Neural cell (in vitro differentiated cells): ENCODE measurements around the gene PADI3. TPM values are rescaled to one million over a fixed set of nuclear protein-coding genes. Genes with fewer than 3 reads are reported as not detected.

ENCODE experiments used
- H2AFZ ChIP-seq: fragments of 200-600, 300-800 bp; sonication (generic), shearing (Covaris generic); 2 replicates; pipeline ENCODE4 v1.6.0; 2014; ENCODE audit warnings: low read depth, mild to moderate bottlenecking, antibody characterized with exemption, low read length, moderate library complexity
- H3F3A ChIP-seq: fragments of 200-600 bp; shearing (Covaris generic); 2 replicates; pipeline ENCODE4 v1.6.1; 2016; ENCODE audit warnings: mild to moderate bottlenecking, moderate library complexity, mixed read lengths, antibody characterized with exemption, low read length; ENCODE audit not compliant: insufficient read depth, poor library complexity, severe bottlenecking
- H3K27ac ChIP-seq: fragments of 200-600, 300-800 bp; sonication (generic), shearing (Covaris generic); 2 replicates; pipeline ENCODE4 v1.5.1; 2014; ENCODE audit warnings: mild to moderate bottlenecking, low read length, moderate library complexity
- H3K27me3 ChIP-seq: fragments of 300-800, 200-600 bp; sonication (generic), shearing (Covaris generic); 2 replicates; pipeline ENCODE4 v1.6.0; 2014; ENCODE audit warnings: mild to moderate bottlenecking, low read depth, low read length, moderate library complexity; ENCODE audit not compliant: insufficient read depth
- H3K36me3 ChIP-seq: fragments of 300-800, 200-600 bp; sonication (generic), shearing (Covaris generic); 2 replicates; pipeline ENCODE4 v1.5.1; 2014; ENCODE audit warnings: mild to moderate bottlenecking, antibody characterized with exemption, low read length, moderate library complexity; ENCODE audit not compliant: insufficient read depth
- H3K4me2 ChIP-seq: fragments of 300-800, 200-600 bp; sonication (generic), shearing (Covaris generic); 2 replicates; pipeline ENCODE4 v1.6.0; 2014; ENCODE audit warnings: mild to moderate bottlenecking, low read length
- H3K4me3 ChIP-seq: fragments of 300-800, 200-600 bp; sonication (generic), shearing (Covaris generic); 2 replicates; pipeline ENCODE4 v1.5.1; 2014; ENCODE audit warnings: mild to moderate bottlenecking, low read length, moderate library complexity
- H3K79me2 ChIP-seq: fragments of 200-600 bp; shearing (Covaris generic); replicated peaks from 2 replicates; pipeline ENCODE4 v1.6.0; 2014; ENCODE audit warnings: mild to moderate bottlenecking, low read length, moderate library complexity; ENCODE audit not compliant: insufficient read depth
- H3K9ac ChIP-seq: fragments of 300-800, 200-600 bp; sonication (generic), shearing (Covaris generic); 2 replicates; pipeline ENCODE4 v1.6.1; 2016; ENCODE audit warnings: mild to moderate bottlenecking, low read length, mixed read lengths
- H3K9me2 ChIP-seq: fragments of 200-600 bp; shearing (Covaris generic); 2 replicates; pipeline ENCODE4 v1.6.1; 2016; ENCODE audit warnings: mild to moderate bottlenecking, low read length, mixed read lengths; ENCODE audit not compliant: insufficient read depth
- H3K9me3 ChIP-seq: fragments of 200-600, 300-800 bp; sonication (generic), shearing (Covaris generic); 2 replicates; pipeline ENCODE4 v1.6.1; 2016; ENCODE audit warnings: mild to moderate bottlenecking, mixed run types, low read length, moderate library complexity, mixed read lengths
- H4K20me1 ChIP-seq: fragments of 200-600 bp; shearing (Covaris generic); 2 replicates; pipeline ENCODE4 v1.6.1; 2016; ENCODE audit warnings: mild to moderate bottlenecking, mixed run types; ENCODE audit not compliant: insufficient read depth
- EP300 ChIP-seq: fragments of 450-650 bp; conservative IDR thresholded peaks from 2 replicates; pipeline ENCODE4 v1.6.1; 2014; ENCODE audit warnings: antibody characterized with exemption, mild to moderate bottlenecking, moderate library complexity; ENCODE audit not compliant: poor library complexity, severe bottlenecking
- EZH2 ChIP-seq: fragments of 200-600, 300-800 bp; shearing (Covaris generic), sonication (generic); IDR thresholded peaks from 2 replicates; pipeline ENCODE4 v1.6.1; 2014; ENCODE audit warnings: antibody characterized with exemption, low read length, borderline replicate concordance, mild to moderate bottlenecking; ENCODE audit not compliant: insufficient read depth, poor library complexity, severe bottlenecking
- MXI1 ChIP-seq: fragments of 450-650 bp; conservative IDR thresholded peaks from 2 replicates; pipeline ENCODE4 v1.6.1; 2014; ENCODE audit warnings: antibody characterized with exemption, mild to moderate bottlenecking; ENCODE audit not compliant: poor library complexity, severe bottlenecking
- POLR2AphosphoS5 ChIP-seq: IDR thresholded peaks from 2 replicates; pipeline ENCODE4 v1.6.1; 2012
- RAD21 ChIP-seq: fragments of 450-650 bp; conservative IDR thresholded peaks from 2 replicates; pipeline ENCODE4 v1.6.1; 2014; ENCODE audit warnings: antibody characterized with exemption, mild to moderate bottlenecking, moderate library complexity
- SMC3 ChIP-seq: fragments of 450-650 bp; conservative IDR thresholded peaks from 2 replicates; pipeline ENCODE4 v1.6.1; 2014; ENCODE audit warnings: antibody characterized with exemption, mild to moderate bottlenecking, moderate library complexity; ENCODE audit not compliant: poor library complexity
- TAF1 ChIP-seq: IDR thresholded peaks from 2 replicates; pipeline ENCODE4 v1.6.1; 2012; ENCODE audit warnings: low read depth
- polyA plus RNA-seq: library from polyadenylated mRNA; depleted of rRNA; stranded (reverse); fragments of >200 nt; gene quantifications from 2 replicates; pipeline ENCODE4 v1.2.3, GENCODE V29; 2014
- TF ChIP-seq, protein P1 (sequence below): fragments of 450-650 bp; IDR thresholded peaks from 2 replicates; pipeline ENCODE4 v1.5.1; 2014; ENCODE audit warnings: antibody characterized with exemption, mild to moderate bottlenecking, moderate library complexity; ENCODE audit not compliant: poor library complexity, severe bottlenecking
- TF ChIP-seq, protein P2 (sequence below): IDR thresholded peaks from 2 replicates; pipeline ENCODE4 v1.6.1; 2012; ENCODE audit warnings: borderline replicate concordance

PADI3 gene
- polyA plus RNA-seq, 1 donor from 2014 or later: not detected

- Histone ChIP-seq H3K27ac (no peak overlapping the region), H3K9me3 (no peaks in the 10 kb centered on the region), H3K4me3 (no peak overlapping the region), H4K20me1 (no peaks in the 10 kb centered on the region), H3K27me3 (no peaks in the 10 kb centered on the region), H3K4me2 (no peak overlapping the region), H2AFZ (no peak overlapping the region), H3K79me2 (no peaks in the 10 kb centered on the region), H3K9ac (no peak overlapping the region), H3F3A (no peaks in the 10 kb centered on the region), H3K9me2 (no peaks in the 10 kb centered on the region), H3K36me3 (no peaks in the 10 kb centered on the region)
- TF ChIP-seq RAD21 (no peak), SMC3 (no peak), TAF1 (no peak), EP300 (no peak), MXI1 (no peak), POLR2AphosphoS5 (no peak), EZH2 (no peak)
- TF ChIP-seq, protein P1, sequence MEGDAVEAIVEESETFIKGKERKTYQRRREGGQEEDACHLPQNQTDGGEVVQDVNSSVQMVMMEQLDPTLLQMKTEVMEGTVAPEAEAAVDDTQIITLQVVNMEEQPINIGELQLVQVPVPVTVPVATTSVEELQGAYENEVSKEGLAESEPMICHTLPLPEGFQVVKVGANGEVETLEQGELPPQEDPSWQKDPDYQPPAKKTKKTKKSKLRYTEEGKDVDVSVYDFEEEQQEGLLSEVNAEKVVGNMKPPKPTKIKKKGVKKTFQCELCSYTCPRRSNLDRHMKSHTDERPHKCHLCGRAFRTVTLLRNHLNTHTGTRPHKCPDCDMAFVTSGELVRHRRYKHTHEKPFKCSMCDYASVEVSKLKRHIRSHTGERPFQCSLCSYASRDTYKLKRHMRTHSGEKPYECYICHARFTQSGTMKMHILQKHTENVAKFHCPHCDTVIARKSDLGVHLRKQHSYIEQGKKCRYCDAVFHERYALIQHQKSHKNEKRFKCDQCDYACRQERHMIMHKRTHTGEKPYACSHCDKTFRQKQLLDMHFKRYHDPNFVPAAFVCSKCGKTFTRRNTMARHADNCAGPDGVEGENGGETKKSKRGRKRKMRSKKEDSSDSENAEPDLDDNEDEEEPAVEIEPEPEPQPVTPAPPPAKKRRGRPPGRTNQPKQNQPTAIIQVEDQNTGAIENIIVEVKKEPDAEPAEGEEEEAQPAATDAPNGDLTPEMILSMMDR: no peak
- TF ChIP-seq, protein P2, sequence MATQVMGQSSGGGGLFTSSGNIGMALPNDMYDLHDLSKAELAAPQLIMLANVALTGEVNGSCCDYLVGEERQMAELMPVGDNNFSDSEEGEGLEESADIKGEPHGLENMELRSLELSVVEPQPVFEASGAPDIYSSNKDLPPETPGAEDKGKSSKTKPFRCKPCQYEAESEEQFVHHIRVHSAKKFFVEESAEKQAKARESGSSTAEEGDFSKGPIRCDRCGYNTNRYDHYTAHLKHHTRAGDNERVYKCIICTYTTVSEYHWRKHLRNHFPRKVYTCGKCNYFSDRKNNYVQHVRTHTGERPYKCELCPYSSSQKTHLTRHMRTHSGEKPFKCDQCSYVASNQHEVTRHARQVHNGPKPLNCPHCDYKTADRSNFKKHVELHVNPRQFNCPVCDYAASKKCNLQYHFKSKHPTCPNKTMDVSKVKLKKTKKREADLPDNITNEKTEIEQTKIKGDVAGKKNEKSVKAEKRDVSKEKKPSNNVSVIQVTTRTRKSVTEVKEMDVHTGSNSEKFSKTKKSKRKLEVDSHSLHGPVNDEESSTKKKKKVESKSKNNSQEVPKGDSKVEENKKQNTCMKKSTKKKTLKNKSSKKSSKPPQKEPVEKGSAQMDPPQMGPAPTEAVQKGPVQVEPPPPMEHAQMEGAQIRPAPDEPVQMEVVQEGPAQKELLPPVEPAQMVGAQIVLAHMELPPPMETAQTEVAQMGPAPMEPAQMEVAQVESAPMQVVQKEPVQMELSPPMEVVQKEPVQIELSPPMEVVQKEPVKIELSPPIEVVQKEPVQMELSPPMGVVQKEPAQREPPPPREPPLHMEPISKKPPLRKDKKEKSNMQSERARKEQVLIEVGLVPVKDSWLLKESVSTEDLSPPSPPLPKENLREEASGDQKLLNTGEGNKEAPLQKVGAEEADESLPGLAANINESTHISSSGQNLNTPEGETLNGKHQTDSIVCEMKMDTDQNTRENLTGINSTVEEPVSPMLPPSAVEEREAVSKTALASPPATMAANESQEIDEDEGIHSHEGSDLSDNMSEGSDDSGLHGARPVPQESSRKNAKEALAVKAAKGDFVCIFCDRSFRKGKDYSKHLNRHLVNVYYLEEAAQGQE: no peak
Measured at GRCh38 chr1:17316704-17317103, 67.8 kb downstream of the PADI3 start.

DNA sequence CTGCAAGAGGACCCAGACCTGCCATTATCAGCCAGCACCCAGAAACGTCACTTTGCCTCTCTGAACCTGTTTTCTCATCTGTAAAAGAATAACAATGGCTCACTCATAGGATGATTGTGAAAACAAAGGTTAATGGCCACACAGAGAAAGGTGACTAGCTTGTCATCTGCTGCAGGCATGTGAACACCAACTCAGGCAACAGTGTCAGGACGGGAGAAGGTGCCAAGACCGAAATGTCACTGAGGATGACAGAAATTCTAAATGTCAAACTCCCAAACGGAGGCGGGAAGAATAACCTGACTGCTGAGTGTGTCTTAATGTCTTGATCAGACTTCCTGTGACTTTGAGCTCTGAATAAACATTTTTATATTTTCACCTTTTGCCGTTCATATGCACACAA, 69.4 kb downstream of the PADI3 start:
- H2AFZ ChIP-seq: no peak overlapping the region
- no peaks in the 10 kb centered on the region for H3K36me3 ChIP-seq
- no peaks in the 10 kb centered on the region for H3K9me2 ChIP-seq
- no peaks in the 10 kb centered on the region for H3K79me2 ChIP-seq
- TF ChIP-seq EZH2 (no peak), POLR2AphosphoS5 (no peak), RAD21 (no peak), SMC3 (no peak), EP300 (no peak), TAF1 (no peak), MXI1 (no peak)
- TF ChIP-seq, protein P1: no peak
- TF ChIP-seq, protein P2: no peak
- no peaks in the 10 kb centered on the region for H3K9me3 ChIP-seq
- no peak overlapping the region for H3K4me3 ChIP-seq
- H3K27me3 ChIP-seq: no peaks in the 10 kb centered on the region
- no peaks in the 10 kb centered on the region for H3F3A ChIP-seq
- no peaks in the 10 kb centered on the region for H4K20me1 ChIP-seq
- no peak overlapping the region for H3K4me2 ChIP-seq
- H3K9ac ChIP-seq: no peak overlapping the region
- H3K27ac ChIP-seq: no peak overlapping the region
